Endothelial cell (in vitro differentiated cells): ENCODE measurements around the gene TTI1. TPM values are rescaled to one million over a fixed set of nuclear protein-coding genes. Genes with fewer than 3 reads are reported as not detected.

ENCODE experiments used
- DNase-seq: peaks from one replicate; pipeline ENCODE4 v3.0.0; 2021; ENCODE audit warnings: low spot score
- H3K27ac Mint-ChIP-seq: one replicate; pipeline ENCODE4 v1.8.0; 2021; ENCODE audit warnings: mixed read lengths, inconsistent platforms; ENCODE audit not compliant: unreplicated experiment
- H3K27me3 Mint-ChIP-seq: one replicate; pipeline ENCODE4 v1.8.0; 2021; ENCODE audit warnings: mild to moderate bottlenecking, moderate library complexity, mixed read lengths, inconsistent platforms; ENCODE audit not compliant: unreplicated experiment
- H3K36me3 Mint-ChIP-seq: one replicate; pipeline ENCODE4 v1.8.0; 2021; ENCODE audit warnings: mild to moderate bottlenecking, low read depth, mixed read lengths, inconsistent platforms; ENCODE audit not compliant: unreplicated experiment
- H3K4me1 Mint-ChIP-seq: one replicate; pipeline ENCODE4 v1.8.0; 2021; ENCODE audit warnings: mild to moderate bottlenecking, mixed read lengths, inconsistent platforms; ENCODE audit not compliant: unreplicated experiment
- H3K4me3 Mint-ChIP-seq: one replicate; pipeline ENCODE4 v1.8.0; 2021; ENCODE audit warnings: mild to moderate bottlenecking, mixed read lengths, inconsistent platforms; ENCODE audit not compliant: unreplicated experiment
- H3K9me3 Mint-ChIP-seq: one replicate; pipeline ENCODE4 v1.8.0; 2021; ENCODE audit warnings: mixed read lengths, inconsistent platforms; ENCODE audit not compliant: unreplicated experiment
- total RNA-seq: library from RNA; stranded (reverse); fragmentation: NEBNext Ultra II Directional; extraction: Animal tissue kit (Norgen Biotek cat#: 25700); gene quantifications from one replicate; pipeline ENCODE4 v1.2.1, GENCODE V29; 2021; ENCODE audit not compliant: unreplicated experiment
- TF ChIP-seq, protein P1 (sequence below): fragments of 200-600 bp; sonication (generic); IDR thresholded peaks from one replicate; pipeline ENCODE4 v1.5.0; 2021; ENCODE audit warnings: antibody characterized with exemption; ENCODE audit not compliant: unreplicated experiment

TTI1 gene
- total RNA-seq, 1 donor from 2014 or later = 31.9 TPM

DNA sequence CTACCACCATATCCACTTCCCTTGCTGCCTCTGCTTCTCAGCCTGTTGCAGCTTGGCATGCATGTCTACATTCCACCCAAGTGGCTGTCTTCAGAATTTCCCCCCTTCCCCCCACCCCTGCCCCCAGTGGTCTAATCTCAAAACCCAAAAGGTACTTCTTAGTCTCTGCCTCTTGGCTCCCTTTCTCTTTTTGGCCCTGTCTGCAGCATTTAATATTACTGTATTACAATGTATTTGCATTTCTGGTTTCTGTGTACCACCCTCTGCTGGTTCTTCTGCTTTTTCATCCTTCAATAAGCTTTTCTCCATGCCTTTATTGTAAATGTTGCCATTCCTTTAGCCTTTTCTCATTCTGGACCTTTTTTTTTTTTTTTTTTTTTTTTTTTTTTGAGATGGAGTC lies 43.3 kb upstream of the TTI1 start:
- DNase-seq = no peak
- Mint-ChIP-seq H3K36me3 (peaks cover 42% of the 10 kb centered on the region), H3K27ac (no peak overlapping the region), H3K9me3 (no peaks in the 10 kb centered on the region), H3K4me1 (no peaks in the 10 kb centered on the region), H3K27me3 (peaks cover 2% of the 10 kb centered on the region), H3K4me3 (no peak overlapping the region)
- TF ChIP-seq, protein P1, sequence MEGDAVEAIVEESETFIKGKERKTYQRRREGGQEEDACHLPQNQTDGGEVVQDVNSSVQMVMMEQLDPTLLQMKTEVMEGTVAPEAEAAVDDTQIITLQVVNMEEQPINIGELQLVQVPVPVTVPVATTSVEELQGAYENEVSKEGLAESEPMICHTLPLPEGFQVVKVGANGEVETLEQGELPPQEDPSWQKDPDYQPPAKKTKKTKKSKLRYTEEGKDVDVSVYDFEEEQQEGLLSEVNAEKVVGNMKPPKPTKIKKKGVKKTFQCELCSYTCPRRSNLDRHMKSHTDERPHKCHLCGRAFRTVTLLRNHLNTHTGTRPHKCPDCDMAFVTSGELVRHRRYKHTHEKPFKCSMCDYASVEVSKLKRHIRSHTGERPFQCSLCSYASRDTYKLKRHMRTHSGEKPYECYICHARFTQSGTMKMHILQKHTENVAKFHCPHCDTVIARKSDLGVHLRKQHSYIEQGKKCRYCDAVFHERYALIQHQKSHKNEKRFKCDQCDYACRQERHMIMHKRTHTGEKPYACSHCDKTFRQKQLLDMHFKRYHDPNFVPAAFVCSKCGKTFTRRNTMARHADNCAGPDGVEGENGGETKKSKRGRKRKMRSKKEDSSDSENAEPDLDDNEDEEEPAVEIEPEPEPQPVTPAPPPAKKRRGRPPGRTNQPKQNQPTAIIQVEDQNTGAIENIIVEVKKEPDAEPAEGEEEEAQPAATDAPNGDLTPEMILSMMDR = no peak

DNA sequence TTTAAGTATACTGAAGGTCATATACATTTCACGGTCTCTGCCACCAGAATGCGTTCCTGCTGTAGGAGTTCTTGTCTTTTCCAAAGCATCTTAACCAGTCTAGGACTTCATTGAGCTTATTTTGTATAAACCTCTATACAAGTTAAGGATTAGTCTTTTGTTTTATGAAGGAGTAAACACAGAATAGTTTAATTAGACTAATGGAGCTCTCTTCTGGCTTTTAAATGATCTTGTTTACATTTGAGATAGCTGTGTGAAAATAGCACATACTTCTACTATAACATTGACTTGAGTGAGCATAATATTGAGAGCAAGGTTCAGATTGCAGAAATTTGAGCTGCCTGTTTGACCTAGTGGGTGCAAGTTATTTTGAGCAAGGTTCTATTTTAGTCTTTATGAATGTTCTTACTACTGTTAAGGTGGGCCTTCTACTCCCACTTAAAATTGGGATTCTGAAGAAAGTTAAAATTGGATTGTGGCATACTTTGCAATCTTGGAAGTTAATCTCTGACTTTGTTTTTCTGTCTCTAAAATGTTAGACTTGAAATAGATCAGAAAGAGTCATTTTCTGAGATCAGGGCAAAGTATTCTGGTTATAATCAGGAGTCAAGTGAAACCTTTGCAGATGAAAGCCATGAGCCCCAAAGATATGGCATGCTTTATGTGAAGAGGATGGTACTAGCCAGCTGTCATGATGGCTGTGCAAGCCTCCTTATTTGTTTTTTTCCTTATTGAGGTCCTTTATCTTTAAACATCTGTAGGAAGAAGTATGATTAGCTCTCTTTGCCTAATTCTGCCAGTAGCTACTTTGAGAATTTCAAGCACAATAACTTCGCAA lies 42.1 kb upstream of the TTI1 start:
- H3K27ac Mint-ChIP-seq = no peak overlapping the region
- no peaks in the 10 kb centered on the region for H3K9me3 Mint-ChIP-seq
- peaks cover 2% of the 10 kb centered on the region for H3K27me3 Mint-ChIP-seq
- no peak overlapping the region for H3K4me3 Mint-ChIP-seq
- no peaks in the 10 kb centered on the region for H3K4me1 Mint-ChIP-seq
- peaks cover 45% of the 10 kb centered on the region for H3K36me3 Mint-ChIP-seq
- no peak for DNase-seq
- TF ChIP-seq, protein P1 = no peak

DNA sequence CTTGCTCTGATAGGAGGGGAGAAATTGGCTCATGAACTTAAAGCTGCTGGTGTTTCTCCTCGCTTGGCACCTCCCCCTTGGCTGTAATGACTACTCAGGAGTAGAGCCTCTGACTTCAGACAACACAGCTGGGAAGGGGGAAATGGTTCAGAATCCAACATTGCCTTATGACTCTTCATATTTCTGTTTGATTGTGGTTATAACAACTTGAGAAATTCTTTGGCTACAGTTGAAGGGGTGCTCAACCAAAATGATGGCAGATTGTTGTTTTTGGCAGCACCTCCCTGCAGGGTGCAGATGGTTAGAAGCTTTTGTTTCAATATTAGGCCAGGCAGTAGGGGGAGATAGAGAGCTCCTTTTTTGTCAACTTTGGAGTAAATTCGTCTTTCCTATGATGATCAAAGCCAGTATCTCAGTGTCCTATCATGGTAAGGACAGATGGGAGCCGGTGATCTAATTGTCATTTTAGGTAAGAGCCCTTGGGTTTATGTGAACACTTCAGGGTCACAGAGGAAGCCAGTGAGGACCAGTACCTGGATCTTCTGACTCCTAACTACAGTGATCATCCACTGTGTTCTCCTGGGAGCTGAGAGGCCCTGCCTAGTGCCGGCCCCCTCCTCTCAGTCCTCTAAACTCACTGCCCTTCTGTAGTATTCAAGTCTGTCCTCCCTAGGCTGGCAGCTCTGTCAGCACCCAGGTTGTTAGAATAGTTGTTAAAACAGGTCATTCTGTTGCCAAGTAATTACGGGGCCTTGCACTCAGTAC lies 40.2 kb upstream of the TTI1 start:
- H3K4me1 Mint-ChIP-seq = no peaks in the 10 kb centered on the region
- peak; percentile 60 for DNase-seq
- TF ChIP-seq, protein P1 = peak; percentile 72
- no peak overlapping the region for H3K27ac Mint-ChIP-seq
- H3K4me3 Mint-ChIP-seq = no peak overlapping the region
- H3K36me3 Mint-ChIP-seq = peaks cover 46% of the 10 kb centered on the region
- no peaks in the 10 kb centered on the region for H3K27me3 Mint-ChIP-seq
- H3K9me3 Mint-ChIP-seq = no peaks in the 10 kb centered on the region

DNA sequence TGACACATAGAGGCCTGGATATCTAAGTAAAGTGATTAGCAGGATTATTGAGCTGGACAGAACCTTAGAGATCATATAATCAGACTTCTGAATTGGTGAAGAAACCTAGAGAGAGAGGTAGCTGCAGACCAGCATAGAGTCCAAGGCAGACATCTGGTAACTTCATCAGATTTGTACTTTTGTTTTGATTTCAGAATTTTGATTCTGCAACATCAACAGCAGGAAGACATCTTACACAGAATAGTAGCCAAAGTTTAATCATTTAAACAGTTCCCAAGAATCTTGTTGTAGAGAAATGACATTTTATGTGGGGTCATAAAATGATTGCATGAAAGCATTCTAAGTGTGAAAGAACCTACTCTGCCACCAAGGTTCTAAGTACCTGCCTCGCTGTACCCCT lies 39.6 kb upstream of the TTI1 start:
- H3K27ac Mint-ChIP-seq = no peak overlapping the region
- no peak for DNase-seq
- H3K4me3 Mint-ChIP-seq = no peak overlapping the region
- H3K9me3 Mint-ChIP-seq = no peaks in the 10 kb centered on the region
- H3K36me3 Mint-ChIP-seq = peaks cover 42% of the 10 kb centered on the region
- no peaks in the 10 kb centered on the region for H3K4me1 Mint-ChIP-seq
- H3K27me3 Mint-ChIP-seq = no peaks in the 10 kb centered on the region
- TF ChIP-seq, protein P1 = no peak
